ENCODE measurements around the gene WLS. TPM values are rescaled to one million over a fixed set of nuclear protein-coding genes. Genes with fewer than 3 reads are reported as not detected.

Gene WLS
- total and polyA plus RNA-seq, 2 donors (not counting 1 experiment from before 2014, with no cell fraction given) = 0.49 TPM; not detected in 1

DNA sequence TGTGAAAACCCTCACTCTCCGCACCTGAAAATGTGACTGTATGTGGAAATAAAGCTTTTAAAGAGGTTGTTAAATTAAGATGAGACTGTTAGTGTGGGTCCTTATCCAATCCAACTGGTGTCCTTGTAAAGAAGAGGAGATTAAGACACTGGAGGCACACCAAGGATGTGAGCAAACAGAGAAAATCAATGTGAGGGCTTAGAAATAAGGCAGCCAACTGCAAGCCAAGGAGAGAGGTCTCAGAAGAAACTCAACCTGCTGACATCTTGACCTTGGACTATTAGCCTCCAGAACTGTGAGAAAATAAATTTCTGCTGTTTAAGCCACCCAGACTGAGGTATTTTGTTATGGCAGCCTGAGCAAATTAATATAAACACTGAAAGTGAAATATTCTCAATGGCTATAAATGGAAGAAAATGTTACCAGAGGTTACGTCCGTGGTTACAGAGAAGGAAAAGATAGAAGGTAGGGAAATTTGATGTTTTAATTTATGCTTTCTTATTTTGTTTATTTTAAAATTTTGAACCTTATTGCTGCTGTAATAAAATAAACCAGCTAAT is 22.4 kb upstream of the WLS start:
- H4K20me1 ChIP-seq (ENCODE audit: control insufficient read depth, insufficient read depth, low read length, poor library complexity, severe bottlenecking) = no peaks in the 10 kb centered on the region
- CTCF ChIA-PET = no interaction called here
- peaks cover 0 to 3% (median 0%) of the 10 kb centered on the region in 3 donors for H3K9me3 ChIP-seq (ENCODE audit: control extremely low read depth in 1 of 3, control insufficient read depth in 2 of 3, insufficient read depth in 1 of 3, low read length in 2 of 3)
- Mint-ChIP-seq H3K4me1 (no peaks in the 10 kb centered on the region), H3K4me3 (no peak overlapping the region), H3K9me3 (ENCODE audit: insufficient read depth) (peaks cover 4% of the 10 kb centered on the region), H3K27ac (no peak overlapping the region), H3K27me3 (peaks cover 3% of the 10 kb centered on the region)
- intact Hi-C loops (cut with micrococcal nuclease) = no loop called here
- H3K9ac ChIP-seq (ENCODE audit: low read length) = no peak overlapping the region
- H3K79me2 ChIP-seq (ENCODE audit: control insufficient read depth, insufficient read depth, low read length) = no peaks in the 10 kb centered on the region
- no peaks in the 10 kb centered on the region for H3K36me3 ChIP-seq (replicated peaks in 1 of 2; ENCODE audit: control extremely low read depth in 1 of 2, control insufficient read depth in 1 of 2, extremely low read depth in 1 of 2, insufficient read depth in 2 of 2, low read length in 1 of 2)
- H3K4me2 ChIP-seq (replicated peaks; ENCODE audit: low read depth, low read length, poor library complexity, severe bottlenecking) = no peak overlapping the region
- H3K27me3 ChIP-seq (replicated peaks in 1 of 4; ENCODE audit: control extremely low read depth in 1 of 4, control insufficient read depth in 3 of 4, insufficient read depth in 4 of 4, low read length in 3 of 4) = no peaks in the 10 kb centered on the region
- no peak overlapping the region for H2AFZ ChIP-seq (ENCODE audit: insufficient read depth, low read depth, low read length, poor library complexity, severe bottlenecking)
- no peaks in the 10 kb centered on the region for H3K4me1 ChIP-seq (ENCODE audit: control insufficient read depth in 2 of 2, insufficient read depth in 2 of 2, low read length in 2 of 2)
- no peak for TF ChIP-seq EZH2 (IDR thresholded peaks at IDR 0.05; ENCODE audit: borderline replicate concordance, insufficient read depth, low read depth, low read length, poor library complexity, severe bottlenecking)
- TF ChIP-seq, protein P1, sequence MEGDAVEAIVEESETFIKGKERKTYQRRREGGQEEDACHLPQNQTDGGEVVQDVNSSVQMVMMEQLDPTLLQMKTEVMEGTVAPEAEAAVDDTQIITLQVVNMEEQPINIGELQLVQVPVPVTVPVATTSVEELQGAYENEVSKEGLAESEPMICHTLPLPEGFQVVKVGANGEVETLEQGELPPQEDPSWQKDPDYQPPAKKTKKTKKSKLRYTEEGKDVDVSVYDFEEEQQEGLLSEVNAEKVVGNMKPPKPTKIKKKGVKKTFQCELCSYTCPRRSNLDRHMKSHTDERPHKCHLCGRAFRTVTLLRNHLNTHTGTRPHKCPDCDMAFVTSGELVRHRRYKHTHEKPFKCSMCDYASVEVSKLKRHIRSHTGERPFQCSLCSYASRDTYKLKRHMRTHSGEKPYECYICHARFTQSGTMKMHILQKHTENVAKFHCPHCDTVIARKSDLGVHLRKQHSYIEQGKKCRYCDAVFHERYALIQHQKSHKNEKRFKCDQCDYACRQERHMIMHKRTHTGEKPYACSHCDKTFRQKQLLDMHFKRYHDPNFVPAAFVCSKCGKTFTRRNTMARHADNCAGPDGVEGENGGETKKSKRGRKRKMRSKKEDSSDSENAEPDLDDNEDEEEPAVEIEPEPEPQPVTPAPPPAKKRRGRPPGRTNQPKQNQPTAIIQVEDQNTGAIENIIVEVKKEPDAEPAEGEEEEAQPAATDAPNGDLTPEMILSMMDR (IDR thresholded peaks at IDR 0.05) = no peak
- ATAC-seq (ENCODE audit: low read depth) = no peak
- H3K27ac ChIP-seq (ENCODE audit: low read length in 2 of 2) = no peak overlapping the region
- H3K4me3 ChIP-seq (ENCODE audit: control extremely low read depth in 1 of 5, extremely low read depth in 1 of 5, insufficient read depth in 1 of 5, low read depth in 2 of 5, low read length in 4 of 5) = no peak overlapping the region
- WGBS (ENCODE audit: insufficient coverage) = no CpG with 5 or more reads among the region's 3 CpGs
- no peak for DNase-seq
- POLR2A ChIA-PET = no interaction called here

DNA sequence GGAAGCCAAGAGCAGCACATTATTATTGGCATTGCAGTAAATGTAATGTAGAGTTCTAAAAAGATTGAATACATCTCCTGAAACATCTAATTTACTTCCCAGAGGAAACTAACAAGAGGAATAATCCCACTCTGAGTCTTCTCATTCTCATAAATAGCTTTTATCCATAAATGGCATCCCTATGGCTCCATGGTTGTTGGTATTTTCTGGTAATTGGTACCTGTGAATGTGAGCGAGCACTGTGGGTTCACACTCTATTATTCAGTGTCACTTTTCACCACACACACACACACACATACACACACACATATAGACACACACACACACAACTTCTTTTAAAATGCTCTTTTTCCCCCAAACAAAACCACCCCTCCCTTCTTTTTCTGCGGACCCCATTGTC is 4.7 kb upstream of the WLS start:
- no peaks in the 10 kb centered on the region for H3K9me3 ChIP-seq (ENCODE audit: control extremely low read depth in 1 of 3, control insufficient read depth in 2 of 3, insufficient read depth in 1 of 3, low read length in 2 of 3)
- H3K4me1 ChIP-seq (ENCODE audit: control insufficient read depth in 2 of 2, insufficient read depth in 2 of 2, low read length in 2 of 2) = peaks cover 10 to 11% of the 10 kb centered on the region in 2 donors
- no peak for ATAC-seq (ENCODE audit: low read depth)
- WGBS (ENCODE audit: insufficient coverage) = no CpG with 5 or more reads among the region's 2 CpGs
- Mint-ChIP-seq H3K4me3 (no peak overlapping the region), H3K27me3 (peaks cover 53% of the 10 kb centered on the region), H3K9me3 (ENCODE audit: insufficient read depth) (no peaks in the 10 kb centered on the region), H3K27ac (no peak overlapping the region), H3K4me1 (peaks cover 11% of the 10 kb centered on the region)
- intact Hi-C loops (cut with micrococcal nuclease) = no loop called here
- H3K4me3 ChIP-seq (ENCODE audit: control extremely low read depth in 1 of 5, extremely low read depth in 1 of 5, insufficient read depth in 1 of 5, low read depth in 2 of 5, low read length in 4 of 5) = no peak overlapping the region
- H3K27me3 ChIP-seq (replicated peaks in 1 of 4; ENCODE audit: control extremely low read depth in 1 of 4, control insufficient read depth in 3 of 4, insufficient read depth in 4 of 4, low read length in 3 of 4) = peaks cover 0 to 27% (median 19%) of the 10 kb centered on the region in 4 experiments
- TF ChIP-seq, protein P1 (IDR thresholded peaks at IDR 0.05) = no peak
- TF ChIP-seq EZH2 (IDR thresholded peaks at IDR 0.05; ENCODE audit: borderline replicate concordance, insufficient read depth, low read depth, low read length, poor library complexity, severe bottlenecking) = no peak
- no peaks in the 10 kb centered on the region for H3K79me2 ChIP-seq (ENCODE audit: control insufficient read depth, insufficient read depth, low read length)
- no peak overlapping the region for H3K27ac ChIP-seq (ENCODE audit: low read length in 2 of 2)
- DNase-seq = no peak
- H2AFZ ChIP-seq (ENCODE audit: insufficient read depth, low read depth, low read length, poor library complexity, severe bottlenecking) = no peak overlapping the region
- no peak overlapping the region for H3K4me2 ChIP-seq (replicated peaks; ENCODE audit: low read depth, low read length, poor library complexity, severe bottlenecking)
- ChIA-PET CTCF (no interaction called here), POLR2A (no interaction called here)
- H3K9ac ChIP-seq (ENCODE audit: low read length) = no peak overlapping the region
- H4K20me1 ChIP-seq (ENCODE audit: control insufficient read depth, insufficient read depth, low read length, poor library complexity, severe bottlenecking) = no peaks in the 10 kb centered on the region
- no peaks in the 10 kb centered on the region for H3K36me3 ChIP-seq (replicated peaks in 1 of 2; ENCODE audit: control extremely low read depth in 1 of 2, control insufficient read depth in 1 of 2, extremely low read depth in 1 of 2, insufficient read depth in 2 of 2, low read length in 1 of 2)

Data from B cell (primary cell).